Omental fat pad (tissue), 4 donors: ENCODE results near the gene PPM1G. TPM values are rescaled to one million over a fixed set of nuclear protein-coding genes. Genes with fewer than 3 reads are reported as not detected.
A peak's percentile ranks its signal among the peaks of the same experiment; 100 is the strongest.

Source experiments
- ATAC-seq: fragments of 150-250 bp; one replicate; pipeline ENCODE4 v1.9.1; 2016; ENCODE audit warnings: mild to moderate bottlenecking, moderate library complexity; ENCODE audit not compliant: low FRiP score
- DNase-seq: peaks from one replicate; pipeline ENCODE4 v3.0.0-alpha.2; 2019; ENCODE audit warnings: low spot score
- total RNA-seq, 4 donors: library from RNA; depleted of rRNA; stranded (reverse); fragments of >200 nt; gene quantifications; one replicate each; pipeline ENCODE4 v1.1.0, GENCODE V29; 2016
- TF ChIP-seq, protein P1 (sequence below), 3 donors: fragments of 450-650 bp; IDR thresholded peaks; one replicate each; pipeline ENCODE4 v1.5.1; 2016 to 2017; ENCODE audit warnings: antibody characterized with exemption in 3 of 3, mild to moderate bottlenecking in 3 of 3, moderate library complexity in 2 of 3

The PPM1G gene
- total RNA-seq, 4 donors from 2014 or later, result 44.6 to 71.9 (median 60.4) TPM

DNA sequence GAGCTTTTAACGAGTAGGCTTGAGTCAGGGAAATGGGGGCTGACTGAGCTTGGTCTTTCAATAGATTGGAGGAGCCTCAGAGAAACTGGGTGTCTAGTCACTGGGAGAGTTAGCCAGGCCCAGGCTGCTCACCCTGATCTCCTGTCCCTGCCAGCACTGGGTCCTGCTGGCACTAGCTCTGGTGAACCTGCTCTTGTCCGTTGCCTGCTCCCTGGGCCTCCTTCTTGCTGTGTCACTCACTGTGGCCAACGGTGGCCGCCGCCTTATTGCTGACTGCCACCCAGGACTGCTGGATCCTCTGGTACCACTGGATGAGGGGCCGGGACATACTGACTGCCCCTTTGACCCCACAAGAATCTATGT is 33.5 kb upstream of the PPM1G start:
- TF ChIP-seq, protein P1, sequence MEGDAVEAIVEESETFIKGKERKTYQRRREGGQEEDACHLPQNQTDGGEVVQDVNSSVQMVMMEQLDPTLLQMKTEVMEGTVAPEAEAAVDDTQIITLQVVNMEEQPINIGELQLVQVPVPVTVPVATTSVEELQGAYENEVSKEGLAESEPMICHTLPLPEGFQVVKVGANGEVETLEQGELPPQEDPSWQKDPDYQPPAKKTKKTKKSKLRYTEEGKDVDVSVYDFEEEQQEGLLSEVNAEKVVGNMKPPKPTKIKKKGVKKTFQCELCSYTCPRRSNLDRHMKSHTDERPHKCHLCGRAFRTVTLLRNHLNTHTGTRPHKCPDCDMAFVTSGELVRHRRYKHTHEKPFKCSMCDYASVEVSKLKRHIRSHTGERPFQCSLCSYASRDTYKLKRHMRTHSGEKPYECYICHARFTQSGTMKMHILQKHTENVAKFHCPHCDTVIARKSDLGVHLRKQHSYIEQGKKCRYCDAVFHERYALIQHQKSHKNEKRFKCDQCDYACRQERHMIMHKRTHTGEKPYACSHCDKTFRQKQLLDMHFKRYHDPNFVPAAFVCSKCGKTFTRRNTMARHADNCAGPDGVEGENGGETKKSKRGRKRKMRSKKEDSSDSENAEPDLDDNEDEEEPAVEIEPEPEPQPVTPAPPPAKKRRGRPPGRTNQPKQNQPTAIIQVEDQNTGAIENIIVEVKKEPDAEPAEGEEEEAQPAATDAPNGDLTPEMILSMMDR (IDR thresholded peaks at IDR 0.05), result no peak
- peak; percentile 16 for ATAC-seq
- no peak for DNase-seq

DNA sequence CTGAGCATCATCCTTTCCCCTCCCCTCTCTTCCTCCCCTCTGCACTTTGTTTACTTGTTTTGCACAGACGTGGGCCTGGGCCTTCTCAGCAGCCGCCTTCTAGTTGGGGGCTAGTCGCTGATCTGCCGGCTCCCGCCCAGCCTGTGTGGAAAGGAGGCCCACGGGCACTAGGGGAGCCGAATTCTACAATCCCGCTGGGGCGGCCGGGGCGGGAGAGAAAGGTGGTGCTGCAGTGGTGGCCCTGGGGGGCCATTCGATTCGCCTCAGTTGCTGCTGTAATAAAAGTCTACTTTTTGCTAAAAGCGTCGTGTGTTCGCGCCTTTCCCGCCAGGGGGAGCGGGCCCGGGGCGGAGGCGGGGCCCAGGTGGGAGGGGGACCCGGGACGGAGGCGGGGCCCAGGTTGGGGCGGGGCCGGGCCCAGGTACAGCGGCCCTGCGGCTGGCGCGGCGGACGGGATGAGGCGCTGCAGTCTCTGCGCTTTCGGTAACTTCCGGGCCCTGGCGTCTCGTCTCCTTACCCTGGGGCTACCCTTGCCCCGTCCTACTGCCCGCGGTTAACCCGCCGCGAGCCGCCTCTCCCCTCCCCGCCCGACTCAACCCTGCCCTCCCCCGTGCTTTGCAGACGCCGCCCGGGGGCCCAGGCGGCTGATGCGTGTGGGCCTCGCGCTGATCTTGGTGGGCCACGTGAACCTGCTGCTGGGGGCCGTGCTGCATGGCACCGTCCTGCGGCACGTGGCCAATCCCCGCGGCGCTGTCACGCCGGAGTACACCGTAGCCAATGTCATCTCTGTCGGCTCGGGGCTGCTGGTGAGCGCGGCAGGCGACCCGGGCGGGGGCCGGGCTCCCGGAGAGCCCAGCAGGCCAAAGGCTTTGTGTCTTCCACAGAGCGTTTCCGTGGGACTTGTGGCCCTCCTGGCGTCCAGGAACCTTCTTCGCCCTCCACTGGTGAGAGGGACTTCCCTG is 32.8 kb upstream of the PPM1G start, which contains the start of gene KRTCAP3:
Gene KRTCAP3 (plus strand): TSS at position 424 of the 962 bp plus-strand sequence. CDS start 32 bp downstream, at position 456.
- TF ChIP-seq, protein P1 (IDR thresholded peaks at IDR 0.05), result no peak
- DNase-seq (no peak), ATAC-seq (peak; percentile 58)

DNA sequence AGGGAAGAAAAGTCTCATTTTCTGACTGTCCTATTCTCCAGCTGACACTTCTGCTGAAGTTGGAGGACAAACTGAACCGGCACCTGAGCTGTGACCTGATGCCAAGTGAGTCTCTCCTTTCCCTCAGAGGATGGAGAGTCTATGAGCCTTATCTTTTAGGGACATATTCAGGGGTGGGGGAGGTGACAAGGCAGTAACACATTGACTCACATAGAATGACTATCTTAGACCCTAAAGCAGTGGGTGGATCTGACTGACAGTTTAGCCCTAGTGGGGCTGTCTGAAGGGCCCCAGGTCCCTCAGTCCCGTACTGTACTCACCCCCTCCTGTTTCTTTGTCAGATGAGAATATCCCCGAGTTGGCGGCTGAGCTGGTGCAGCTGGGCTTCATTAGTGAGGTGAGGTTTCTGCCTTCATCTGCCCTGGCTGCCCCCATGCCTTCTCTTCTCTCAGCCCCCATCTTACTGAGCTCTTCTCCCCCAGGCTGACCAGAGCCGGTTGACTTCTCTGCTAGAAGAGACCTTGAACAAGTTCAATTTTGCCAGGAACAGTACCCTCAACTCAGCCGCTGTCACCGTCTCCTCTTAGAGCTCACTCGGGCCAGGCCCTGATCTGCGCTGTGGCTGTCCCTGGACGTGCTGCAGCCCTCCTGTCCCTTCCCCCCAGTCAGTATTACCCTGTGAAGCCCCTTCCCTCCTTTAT is 32.0 kb upstream of the PPM1G start:
- no peak for ATAC-seq
- DNase-seq, result no peak
- TF ChIP-seq, protein P1 (IDR thresholded peaks at IDR 0.05), result no peak

DNA sequence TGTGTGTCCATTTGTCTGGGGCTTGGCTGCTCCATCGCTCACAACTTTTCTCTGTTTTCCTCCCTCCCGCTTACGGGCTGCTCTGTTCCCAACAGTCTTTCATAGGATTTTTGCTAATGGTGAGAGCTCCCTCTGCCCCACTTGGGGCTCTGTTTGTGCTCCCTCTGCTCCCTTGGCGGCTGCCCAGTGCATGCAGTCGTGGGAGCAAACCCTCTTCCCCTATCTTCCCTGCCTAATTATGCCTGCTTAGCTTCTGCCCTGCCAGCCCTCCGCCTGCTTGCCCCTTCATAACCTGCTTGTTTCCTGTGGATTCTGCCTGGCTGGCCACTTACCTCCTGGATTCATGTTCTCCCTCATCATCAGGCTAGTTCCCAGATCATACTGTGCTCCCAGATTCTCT is 26.2 kb upstream of the PPM1G start:
- no peak for DNase-seq
- TF ChIP-seq, protein P1 (IDR thresholded peaks at IDR 0.05), result no peak
- ATAC-seq, result no peak

DNA sequence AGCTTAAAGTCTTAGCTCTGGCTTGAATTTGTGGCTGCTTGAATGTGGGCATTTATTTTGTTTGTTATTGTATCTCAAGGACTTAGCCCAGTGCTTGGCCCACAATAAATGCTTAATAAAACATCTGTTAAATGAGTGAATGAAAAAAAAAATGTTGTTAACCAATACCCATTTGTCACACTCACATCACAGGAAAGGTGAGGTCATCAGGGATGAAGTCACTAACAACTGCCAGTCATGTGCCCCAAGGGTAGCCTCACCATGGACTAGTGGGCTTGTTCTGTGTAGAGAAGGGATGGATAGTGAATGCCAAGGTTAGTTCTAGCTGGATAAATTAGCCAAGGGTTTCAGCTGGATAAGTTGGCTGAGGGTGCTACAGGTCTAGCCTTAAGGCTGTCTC is 22.0 kb upstream of the PPM1G start:
- TF ChIP-seq, protein P1 (IDR thresholded peaks at IDR 0.05), result no peak
- no peak for ATAC-seq

DNA sequence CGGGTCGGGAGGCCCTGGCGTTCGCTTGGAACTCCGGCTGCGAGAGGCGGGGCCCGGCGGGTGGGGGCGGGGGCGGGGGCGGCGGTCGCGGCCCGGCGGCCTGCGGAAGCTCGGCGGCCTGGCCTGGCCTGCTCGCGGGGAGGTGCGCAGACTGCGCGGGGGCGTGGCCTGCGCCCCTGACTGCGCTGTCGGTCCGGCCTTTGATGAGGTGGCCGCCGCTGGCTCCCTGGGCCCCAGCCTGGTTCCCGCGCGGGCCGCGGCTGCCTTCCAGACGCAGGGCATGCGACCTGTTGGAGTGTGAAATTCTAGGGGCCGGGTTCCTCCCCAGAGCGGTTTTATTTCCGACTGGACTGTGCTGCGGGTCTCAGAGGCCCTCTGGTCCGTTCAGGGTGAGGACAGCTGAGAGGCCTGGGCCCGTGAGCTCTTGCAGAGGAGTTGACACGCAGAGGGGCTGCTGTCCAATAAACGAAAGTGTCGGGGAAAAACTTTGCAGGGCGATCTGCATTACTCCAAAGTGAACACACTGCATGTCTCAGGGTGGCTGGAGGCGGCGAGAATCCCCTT is 19.7 kb upstream of the PPM1G start:
- peak; percentile 27 for DNase-seq
- TF ChIP-seq, protein P1 (IDR thresholded peaks at IDR 0.05), result no peak

More for the DNA sequence above, 22.0 kb upstream of the PPM1G start:
- no peak for DNase-seq

More for the DNA sequence above, 19.7 kb upstream of the PPM1G start:
- ATAC-seq, result peak; percentile 94
